Tibial nerve (tissue), 4 donors: Measurements from ENCODE around the gene NCK1. TPM values are rescaled to one million over a fixed set of nuclear protein-coding genes. Genes with fewer than 3 reads are reported as not detected.

ENCODE experiments used
- DNase-seq, 2 donors: peaks; one replicate each; pipeline ENCODE4 v3.0.0-alpha.2; 2019; ENCODE audit warnings: low spot score in 2 of 2
- H3K27ac ChIP-seq, 4 donors: fragments of 200-600 bp; sonication (generic) in 3 of 4; one replicate each; pipeline ENCODE4 v1.5.1; 2017 to 2019; ENCODE audit warnings: mild to moderate bottlenecking in 1 of 4
- H3K27me3 ChIP-seq, 2 donors: fragments of 200-600 bp; sonication (generic) in 1 of 2; one replicate each; pipeline versions ENCODE4 v1.5.1 to v1.6.0; 2017 to 2019
- H3K36me3 ChIP-seq, 3 donors: fragments of 200-600 bp; sonication (generic); one replicate each; pipeline ENCODE4 v1.5.1; 2018 to 2019
- H3K4me1 ChIP-seq, 4 donors: fragments of 200-600 bp; sonication (generic) in 3 of 4; one replicate each; pipeline ENCODE4 v1.5.1; 2017 to 2019
- H3K4me3 ChIP-seq, 4 donors: fragments of 200-600 bp; sonication (generic) in 3 of 4; one replicate each; pipeline ENCODE4 v1.5.1; 2017 to 2019; ENCODE audit warnings: mild to moderate bottlenecking in 1 of 4, moderate library complexity in 1 of 4
- H3K9me3 ChIP-seq, 4 donors: fragments of 200-600 bp; sonication (generic) in 3 of 4; one replicate each; pipeline ENCODE4 v1.5.1; 2017 to 2019
- EP300 ChIP-seq, 2 donors: sonication (generic); formaldehyde crosslinking; IDR thresholded peaks; one replicate each; pipeline ENCODE4 v1.6.1; 2017; ENCODE audit warnings: antibody characterized with exemption in 2 of 2, mild to moderate bottlenecking in 1 of 2
- POLR2A ChIP-seq, 2 donors: fragments of 450-650 bp; IDR thresholded peaks; one replicate each; pipeline ENCODE4 v1.6.1; 2017; ENCODE audit warnings: antibody characterized with exemption in 2 of 2, mild to moderate bottlenecking in 2 of 2, moderate library complexity in 2 of 2
- WGBS, 2 donors: methylation state at CpG; one replicate each; pipeline ENCODE4 v1.1.5; 2018; 5-methylcytosine and 5-hydroxymethylcytosine counted together
- total RNA-seq, 4 donors: library from RNA; depleted of rRNA; stranded (reverse); fragments of >200 nt; gene quantifications; one replicate each; pipeline ENCODE4 v1.1.0, GENCODE V29; 2016
- TF ChIP-seq, protein P1 (sequence below), 5 experiments: fragments of 200-600 bp in 3 of 5; fragments of 450-650 bp in 2 of 5; sonication (generic) in 3 of 5; IDR thresholded peaks; one replicate each; pipeline ENCODE4 v1.5.1; 2016 to 2019; ENCODE audit warnings: antibody characterized with exemption in 5 of 5, mild to moderate bottlenecking in 3 of 5, moderate library complexity in 2 of 5

NCK1 gene
- total RNA-seq, 4 donors from 2014 or later: 34.8 to 100 (median 42.2) TPM

DNA sequence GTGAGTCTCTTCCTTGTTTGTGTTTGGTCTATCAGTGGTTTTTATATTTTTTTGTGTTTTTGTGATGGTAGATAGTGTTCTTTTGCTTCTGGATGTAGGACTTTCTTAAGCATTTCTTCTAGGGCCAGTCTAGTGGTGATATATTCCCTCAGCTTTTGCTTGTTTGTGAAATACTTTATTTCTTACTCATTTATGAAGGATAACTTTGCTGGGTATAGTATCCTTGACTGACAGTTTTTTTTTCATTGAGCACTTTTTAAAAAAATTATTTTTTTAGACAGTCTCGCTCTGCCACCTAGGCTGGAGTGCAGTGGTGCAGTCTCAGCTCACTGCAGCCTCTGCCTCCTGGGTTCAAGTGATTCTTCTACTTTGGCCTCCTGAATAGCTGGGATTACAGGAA, 41.9 kb downstream of the NCK1 start:
- DNase-seq: no peak
- H3K27ac ChIP-seq: no peak overlapping the region
- H3K4me3 ChIP-seq: no peak overlapping the region
- peaks cover 0 to 22% (median 0%) of the 10 kb centered on the region in 3 donors for H3K36me3 ChIP-seq
- H3K4me1 ChIP-seq: peaks cover 0 to 19% (median under 1%) of the 10 kb centered on the region in 4 donors
- H3K27me3 ChIP-seq: no peaks in the 10 kb centered on the region
- no peak for TF ChIP-seq EP300 (IDR thresholded peaks at IDR 0.05)
- 0 to 3% methylated on average over 1 of the region's 1 CpG for WGBS, 2 donors
- H3K9me3 ChIP-seq: peaks cover 0 to 41% (median 12%) of the 10 kb centered on the region in 4 donors

- no peaks in the 10 kb centered on the region for H3K27me3 ChIP-seq
- WGBS, 2 donors: 75% methylated on average over 4 of the region's 4 CpGs
- TF ChIP-seq POLR2A (IDR thresholded peaks at IDR 0.05): no peak
- no peak for TF ChIP-seq EP300 (IDR thresholded peaks at IDR 0.05)
- TF ChIP-seq, protein P1, sequence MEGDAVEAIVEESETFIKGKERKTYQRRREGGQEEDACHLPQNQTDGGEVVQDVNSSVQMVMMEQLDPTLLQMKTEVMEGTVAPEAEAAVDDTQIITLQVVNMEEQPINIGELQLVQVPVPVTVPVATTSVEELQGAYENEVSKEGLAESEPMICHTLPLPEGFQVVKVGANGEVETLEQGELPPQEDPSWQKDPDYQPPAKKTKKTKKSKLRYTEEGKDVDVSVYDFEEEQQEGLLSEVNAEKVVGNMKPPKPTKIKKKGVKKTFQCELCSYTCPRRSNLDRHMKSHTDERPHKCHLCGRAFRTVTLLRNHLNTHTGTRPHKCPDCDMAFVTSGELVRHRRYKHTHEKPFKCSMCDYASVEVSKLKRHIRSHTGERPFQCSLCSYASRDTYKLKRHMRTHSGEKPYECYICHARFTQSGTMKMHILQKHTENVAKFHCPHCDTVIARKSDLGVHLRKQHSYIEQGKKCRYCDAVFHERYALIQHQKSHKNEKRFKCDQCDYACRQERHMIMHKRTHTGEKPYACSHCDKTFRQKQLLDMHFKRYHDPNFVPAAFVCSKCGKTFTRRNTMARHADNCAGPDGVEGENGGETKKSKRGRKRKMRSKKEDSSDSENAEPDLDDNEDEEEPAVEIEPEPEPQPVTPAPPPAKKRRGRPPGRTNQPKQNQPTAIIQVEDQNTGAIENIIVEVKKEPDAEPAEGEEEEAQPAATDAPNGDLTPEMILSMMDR (IDR thresholded peaks at IDR 0.05): no peak
Observed at GRCh38 chr3:136904746-136905145, 42.7 kb downstream of the NCK1 start.

DNA sequence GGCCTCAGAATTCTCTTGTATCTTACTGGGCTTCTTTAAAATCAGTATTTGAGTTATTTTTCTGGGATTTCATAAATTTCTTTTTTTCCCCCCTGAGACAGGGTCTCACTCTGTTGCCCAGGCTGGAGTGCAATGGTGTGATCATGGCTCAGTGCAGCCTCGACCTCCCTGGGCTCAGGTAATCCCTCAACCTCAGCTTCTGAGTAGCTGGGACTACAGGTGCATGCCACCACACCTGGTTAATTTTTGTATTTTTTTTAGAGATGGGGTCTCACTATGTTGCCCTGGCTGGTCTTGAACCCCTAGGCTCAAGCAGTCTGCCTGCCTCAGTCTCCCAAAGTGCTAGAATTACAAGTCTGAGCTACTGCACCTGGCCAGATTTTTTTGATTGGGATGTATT, 43.5 kb downstream of the NCK1 start:
- no peak overlapping the region for H3K4me3 ChIP-seq
- peaks cover 0 to 19% (median 0%) of the 10 kb centered on the region in 4 donors for H3K4me1 ChIP-seq
- 88 to 100% methylated on average over 1 of the region's 1 CpG for WGBS, 2 donors
- H3K36me3 ChIP-seq: peaks cover 0 to 13% (median 0%) of the 10 kb centered on the region in 3 donors
- peaks cover 0 to 32% (median 12%) of the 10 kb centered on the region in 4 donors for H3K9me3 ChIP-seq
- H3K27ac ChIP-seq: no peak overlapping the region
- TF ChIP-seq, protein P1 (IDR thresholded peaks at IDR 0.05): no peak
- no peak for TF ChIP-seq EP300 (IDR thresholded peaks at IDR 0.05)
- TF ChIP-seq POLR2A (IDR thresholded peaks at IDR 0.05): no peak
- no peaks in the 10 kb centered on the region for H3K27me3 ChIP-seq
- DNase-seq: no peak

More at GRCh38 chr3:136904746-136905145, 42.7 kb downstream of the NCK1 start:
- no peak for DNase-seq
- H3K9me3 ChIP-seq: peaks cover 0 to 39% (median 12%) of the 10 kb centered on the region in 4 donors
- H3K4me3 ChIP-seq: no peak overlapping the region
- peaks cover 0 to 15% (median 0%) of the 10 kb centered on the region in 4 donors for H3K4me1 ChIP-seq
- H3K36me3 ChIP-seq: peaks cover 0 to 20% (median 0%) of the 10 kb centered on the region in 3 donors
- no peak overlapping the region for H3K27ac ChIP-seq

DNA sequence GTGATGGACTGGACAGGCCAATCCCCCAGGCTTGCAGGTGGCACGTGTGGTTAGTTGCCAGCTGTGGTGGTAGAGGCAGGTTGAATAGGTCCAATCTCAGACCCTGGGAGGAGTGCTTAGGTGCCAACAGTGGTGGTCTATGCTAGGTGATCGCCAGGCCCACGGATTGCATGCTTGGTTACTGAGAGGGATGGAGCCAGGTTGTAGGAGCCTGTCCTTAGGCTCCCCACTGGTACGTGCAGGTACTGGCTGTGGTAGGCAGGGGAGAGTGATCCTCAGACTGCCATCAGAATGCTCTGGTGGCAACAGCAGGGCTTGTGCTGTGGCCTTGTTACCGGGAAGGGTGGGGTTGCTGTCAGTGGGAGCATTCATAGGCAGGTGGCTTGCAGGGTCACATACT, 44.7 kb downstream of the NCK1 start:
- Histone ChIP-seq H3K27me3 (no peaks in the 10 kb centered on the region), H3K9me3 (peaks cover 0 to 35% (median 10%) of the 10 kb centered on the region in 4 donors), H3K27ac (no peak overlapping the region), H3K36me3 (peaks cover 0 to 20% (median 0%) of the 10 kb centered on the region in 3 donors), H3K4me1 (peaks cover 0 to 19% (median 0%) of the 10 kb centered on the region in 4 donors), H3K4me3 (no peak overlapping the region)
- DNase-seq: no peak
- WGBS, 2 donors: 67 to 75% methylated on average over 3 to 5 of the region's 5 CpGs
- TF ChIP-seq, protein P1 (IDR thresholded peaks at IDR 0.05): no peak
- TF ChIP-seq POLR2A (IDR thresholded peaks at IDR 0.05) (no peak), EP300 (IDR thresholded peaks at IDR 0.05) (no peak)

DNA sequence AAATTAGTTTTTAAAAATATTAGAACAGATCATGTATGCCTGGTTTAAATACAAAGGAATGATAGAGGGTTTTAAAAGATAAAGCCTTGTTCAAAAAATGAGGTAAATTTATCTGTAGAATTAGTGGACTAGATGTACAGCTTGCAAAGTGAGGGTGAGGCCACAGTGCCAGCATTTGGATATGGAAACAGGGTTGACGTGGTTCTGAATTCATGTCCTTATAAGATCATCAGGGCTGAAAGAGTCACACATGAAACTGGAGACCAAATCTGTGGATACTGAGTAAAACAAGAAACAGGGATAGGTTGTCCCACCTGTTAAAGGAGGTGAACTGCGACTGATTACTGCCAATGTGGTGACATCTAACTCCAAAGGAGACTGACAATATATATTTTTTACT, 46.3 kb downstream of the NCK1 start:
- Histone ChIP-seq H3K4me3 (no peak overlapping the region), H3K27ac (no peak overlapping the region), H3K27me3 (no peaks in the 10 kb centered on the region), H3K4me1 (peaks cover 0 to 17% (median 0%) of the 10 kb centered on the region in 4 donors), H3K36me3 (peaks cover 0 to 29% (median 0%) of the 10 kb centered on the region in 3 donors), H3K9me3 (peaks cover 0 to 44% (median 13%) of the 10 kb centered on the region in 4 donors)
- TF ChIP-seq POLR2A (IDR thresholded peaks at IDR 0.05) (no peak), EP300 (IDR thresholded peaks at IDR 0.05) (no peak)
- TF ChIP-seq, protein P1 (IDR thresholded peaks at IDR 0.05): no peak
- 90 to 95% methylated on average over 2 of the region's 2 CpGs for WGBS, 2 donors
- no peak for DNase-seq
